Measurements from ENCODE around the gene GNGT2. TPM values are rescaled to one million over a fixed set of nuclear protein-coding genes. Genes with fewer than 3 reads are reported as not detected.

The GNGT2 gene
- total RNA-seq, 1 donor from 2014 or later, result not detected

- Histone ChIP-seq H3K27me3 (ENCODE audit: insufficient read depth, low read length) (peaks cover 23% of the 10 kb centered on the region), H3K9ac (ENCODE audit: low read length) (no peak overlapping the region), H3K36me3 (ENCODE audit: insufficient read depth, low read length) (no peaks in the 10 kb centered on the region), H3K4me1 (ENCODE audit: insufficient read depth, low read length) (peaks cover 2% of the 10 kb centered on the region), H4K20me1 (ENCODE audit: insufficient read depth, low read length) (no peaks in the 10 kb centered on the region), H2AFZ (ENCODE audit: low read depth, low read length) (no peak overlapping the region), H3K4me3 (ENCODE audit: insufficient read depth, low read depth, low read length) (no peak overlapping the region), H3K79me2 (ENCODE audit: insufficient read depth, low read length) (no peaks in the 10 kb centered on the region), H3K9me3 (ENCODE audit: insufficient read depth, low read depth, low read length) (no peaks in the 10 kb centered on the region), H3K27ac (ENCODE audit: low read depth, low read length) (no peak overlapping the region), H3K4me2 (ENCODE audit: low read length) (no peak overlapping the region)
- no peak for TF ChIP-seq CTCF (IDR thresholded peaks at IDR 0.05; ENCODE audit: insufficient read depth, low read depth, low read length)
- no peak for TF ChIP-seq EZH2 (IDR thresholded peaks at IDR 0.05; ENCODE audit: insufficient read depth, low read length)
- Mint-ChIP-seq H3K36me3 (ENCODE audit: low read depth, unreplicated experiment) (no peaks in the 10 kb centered on the region), H3K27me3 (ENCODE audit: low read depth, unreplicated experiment) (peaks cover 31% of the 10 kb centered on the region), H3K27ac (ENCODE audit: unreplicated experiment) (no peak overlapping the region), H3K4me3 (ENCODE audit: unreplicated experiment) (no peak overlapping the region), H3K9me3 (ENCODE audit: unreplicated experiment) (peaks cover 1% of the 10 kb centered on the region), H3K4me1 (ENCODE audit: low read depth, unreplicated experiment) (peaks cover 3% of the 10 kb centered on the region)
- FAIRE-seq (no peak), DNase-seq (ENCODE audit: low read depth) (no peak)
Observed at GRCh38 chr17:49162866-49163265, 47.5 kb downstream of the GNGT2 start.

- H3K27me3 Mint-ChIP-seq (ENCODE audit: low read depth, unreplicated experiment), result peaks cover 19% of the 10 kb centered on the region
- Histone ChIP-seq H4K20me1 (ENCODE audit: insufficient read depth, low read length) (no peaks in the 10 kb centered on the region), H3K4me2 (ENCODE audit: low read length) (peak overlapping the region; percentile 66), H3K36me3 (ENCODE audit: insufficient read depth, low read length) (no peaks in the 10 kb centered on the region), H3K79me2 (ENCODE audit: insufficient read depth, low read length) (no peaks in the 10 kb centered on the region), H2AFZ (ENCODE audit: low read depth, low read length) (no peak overlapping the region), H3K9ac (ENCODE audit: low read length) (no peak overlapping the region), H3K4me1 (ENCODE audit: insufficient read depth, low read length) (peaks cover 6% of the 10 kb centered on the region), H3K4me3 (ENCODE audit: insufficient read depth, low read depth, low read length) (no peak overlapping the region), H3K27ac (ENCODE audit: low read depth, low read length) (no peak overlapping the region), H3K27me3 (ENCODE audit: insufficient read depth, low read length) (no peaks in the 10 kb centered on the region), H3K9me3 (ENCODE audit: insufficient read depth, low read depth, low read length) (no peaks in the 10 kb centered on the region)
- TF ChIP-seq CTCF (IDR thresholded peaks at IDR 0.05; ENCODE audit: insufficient read depth, low read depth, low read length) (no peak), EZH2 (IDR thresholded peaks at IDR 0.05; ENCODE audit: insufficient read depth, low read length) (no peak)
- no peak for FAIRE-seq
- H3K36me3 Mint-ChIP-seq (ENCODE audit: low read depth, unreplicated experiment), result no peaks in the 10 kb centered on the region
- H3K27ac Mint-ChIP-seq (ENCODE audit: unreplicated experiment), result no peak overlapping the region
- H3K4me1 Mint-ChIP-seq (ENCODE audit: low read depth, unreplicated experiment), result peaks cover 7% of the 10 kb centered on the region
- no peaks in the 10 kb centered on the region for H3K9me3 Mint-ChIP-seq (ENCODE audit: unreplicated experiment)
- H3K4me3 Mint-ChIP-seq (ENCODE audit: unreplicated experiment), result no peak overlapping the region
- no peak for DNase-seq (ENCODE audit: low read depth)
Observed at GRCh38 chr17:49157784-49158183, 52.6 kb downstream of the GNGT2 start.

- no peak overlapping the region for H3K4me3 Mint-ChIP-seq (ENCODE audit: unreplicated experiment)
- H3K4me1 ChIP-seq (ENCODE audit: insufficient read depth, low read length), result peaks cover 6% of the 10 kb centered on the region
- no peaks in the 10 kb centered on the region for H3K79me2 ChIP-seq (ENCODE audit: insufficient read depth, low read length)
- no peaks in the 10 kb centered on the region for H3K36me3 ChIP-seq (ENCODE audit: insufficient read depth, low read length)
- no peak overlapping the region for H2AFZ ChIP-seq (ENCODE audit: low read depth, low read length)
- H3K27me3 Mint-ChIP-seq (ENCODE audit: low read depth, unreplicated experiment), result peaks cover 19% of the 10 kb centered on the region
- DNase-seq (ENCODE audit: low read depth) (no peak), FAIRE-seq (no peak)
- H3K36me3 Mint-ChIP-seq (ENCODE audit: low read depth, unreplicated experiment), result no peaks in the 10 kb centered on the region
- H3K27ac Mint-ChIP-seq (ENCODE audit: unreplicated experiment), result no peak overlapping the region
- H3K9me3 Mint-ChIP-seq (ENCODE audit: unreplicated experiment), result no peaks in the 10 kb centered on the region
- no peaks in the 10 kb centered on the region for H3K27me3 ChIP-seq (ENCODE audit: insufficient read depth, low read length)
- TF ChIP-seq EZH2 (IDR thresholded peaks at IDR 0.05; ENCODE audit: insufficient read depth, low read length), result no peak
- TF ChIP-seq CTCF (IDR thresholded peaks at IDR 0.05; ENCODE audit: insufficient read depth, low read depth, low read length), result no peak
- H3K27ac ChIP-seq (ENCODE audit: low read depth, low read length), result no peak overlapping the region
- no peak overlapping the region for H3K4me2 ChIP-seq (ENCODE audit: low read length)
- no peaks in the 10 kb centered on the region for H3K9me3 ChIP-seq (ENCODE audit: insufficient read depth, low read depth, low read length)
- no peaks in the 10 kb centered on the region for H4K20me1 ChIP-seq (ENCODE audit: insufficient read depth, low read length)
- peaks cover 7% of the 10 kb centered on the region for H3K4me1 Mint-ChIP-seq (ENCODE audit: low read depth, unreplicated experiment)
- no peak overlapping the region for H3K9ac ChIP-seq (ENCODE audit: low read length)
- H3K4me3 ChIP-seq (ENCODE audit: insufficient read depth, low read depth, low read length), result no peak overlapping the region
Observed at GRCh38 chr17:49156256-49156655, 54.1 kb downstream of the GNGT2 start.

Other genes starting within 250 kb of the GNGT2 start
- gene GIP, start 242.0 kb downstream of the GNGT2 start, total RNA-seq, result not detected in 2 replicates
- 241 and 260 TPM in 2 replicates for gene IGF2BP1, start 213.2 kb downstream of the GNGT2 start, total RNA-seq
- gene B4GALNT2, start 77.8 kb downstream of the GNGT2 start, total RNA-seq, result 0.07 TPM in 1 of 2 replicates, not detected in the other
- gene ABI3, start 133 bp upstream of the GNGT2 start, total RNA-seq, result 0.31 and 0.77 TPM in 2 replicates
- 0.79 and 0.95 TPM in 2 replicates for gene PHOSPHO1, start 20.2 kb upstream of the GNGT2 start, total RNA-seq
- gene ZNF652, start 151.7 kb upstream of the GNGT2 start, total RNA-seq, result 24.3 and 26.8 TPM in 2 replicates
- 211 and 227 TPM in 2 replicates for gene PHB1, start 204.3 kb upstream of the GNGT2 start, total RNA-seq

Data from astrocyte (in vitro differentiated cells and primary cell).